Measurements from ENCODE around the gene CTSW.

Gene CTSW

DNA sequence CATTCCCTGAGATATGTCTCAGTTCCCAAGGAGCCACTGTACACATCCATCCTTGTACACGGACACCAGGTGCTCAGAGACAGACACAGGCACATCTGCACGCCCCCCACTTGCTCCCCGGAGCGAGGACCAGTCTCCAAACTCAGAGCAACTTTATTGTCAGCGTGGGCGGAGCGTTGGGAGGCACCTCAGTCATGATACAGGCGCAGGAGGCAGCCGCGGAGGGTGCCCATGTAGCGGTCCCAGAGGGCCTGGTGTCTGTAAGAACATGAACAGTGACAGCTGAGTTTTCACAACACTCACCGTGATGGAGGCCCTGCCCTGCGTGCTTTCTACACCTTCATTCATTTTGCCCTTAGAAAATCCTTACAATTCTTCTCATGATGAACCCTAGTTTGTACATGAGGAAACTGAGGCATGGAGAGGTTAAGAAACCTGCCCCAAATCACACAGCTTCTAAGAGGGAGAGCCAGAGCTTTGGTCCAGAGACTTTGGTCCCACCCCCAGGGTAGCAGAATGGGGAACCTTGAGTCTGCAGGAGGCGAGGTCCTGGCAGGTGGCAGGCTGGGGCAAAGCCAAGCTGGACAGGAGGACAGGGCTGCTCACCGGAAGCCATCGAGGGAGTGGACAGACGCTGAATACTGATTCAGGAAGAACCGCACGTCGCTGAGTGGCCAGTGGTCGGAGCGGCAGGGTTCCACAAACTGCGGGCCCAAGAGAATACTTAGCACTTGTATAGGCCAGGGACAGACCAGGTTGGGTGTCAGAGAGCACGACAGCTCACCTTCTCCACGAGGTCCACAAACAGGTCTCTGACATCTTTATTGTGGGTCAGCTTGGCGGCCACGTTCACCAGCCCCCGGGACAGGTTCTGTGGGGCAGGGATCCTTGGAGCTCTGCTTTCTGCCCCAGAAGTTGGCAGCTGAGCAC is 4.4 kb downstream of the CTSW start:
- 0 out of 2 replicates have a peak, but pooled peaks cover 6% of the 10 kb centered on the region for H3K79me2 ChIP-seq (ENCODE audit: insufficient read depth, low read length)
- H3K9me2 ChIP-seq (replicated peaks; ENCODE audit: insufficient read depth, low read length): no peaks in the 10 kb centered on the region
- H3K4me3 ChIP-seq (ENCODE audit: insufficient read depth, low read length, poor library complexity, severe bottlenecking): no peak overlapping the region
- H3F3A ChIP-seq (ENCODE audit: insufficient read depth): peaks cover 12% of the 10 kb centered on the region
- H4K20me1 ChIP-seq (ENCODE audit: low read depth, low read length): no peaks in the 10 kb centered on the region
- TF ChIP-seq EZH2phosphoT487 (conservative IDR thresholded peaks at IDR 0.05; ENCODE audit: low read length): no peak
- TF ChIP-seq, protein P1, sequence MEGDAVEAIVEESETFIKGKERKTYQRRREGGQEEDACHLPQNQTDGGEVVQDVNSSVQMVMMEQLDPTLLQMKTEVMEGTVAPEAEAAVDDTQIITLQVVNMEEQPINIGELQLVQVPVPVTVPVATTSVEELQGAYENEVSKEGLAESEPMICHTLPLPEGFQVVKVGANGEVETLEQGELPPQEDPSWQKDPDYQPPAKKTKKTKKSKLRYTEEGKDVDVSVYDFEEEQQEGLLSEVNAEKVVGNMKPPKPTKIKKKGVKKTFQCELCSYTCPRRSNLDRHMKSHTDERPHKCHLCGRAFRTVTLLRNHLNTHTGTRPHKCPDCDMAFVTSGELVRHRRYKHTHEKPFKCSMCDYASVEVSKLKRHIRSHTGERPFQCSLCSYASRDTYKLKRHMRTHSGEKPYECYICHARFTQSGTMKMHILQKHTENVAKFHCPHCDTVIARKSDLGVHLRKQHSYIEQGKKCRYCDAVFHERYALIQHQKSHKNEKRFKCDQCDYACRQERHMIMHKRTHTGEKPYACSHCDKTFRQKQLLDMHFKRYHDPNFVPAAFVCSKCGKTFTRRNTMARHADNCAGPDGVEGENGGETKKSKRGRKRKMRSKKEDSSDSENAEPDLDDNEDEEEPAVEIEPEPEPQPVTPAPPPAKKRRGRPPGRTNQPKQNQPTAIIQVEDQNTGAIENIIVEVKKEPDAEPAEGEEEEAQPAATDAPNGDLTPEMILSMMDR (IDR thresholded peaks at IDR 0.05; ENCODE audit: insufficient read depth, low read length, poor library complexity, severe bottlenecking): no peak
- no peak overlapping the region for H3K9ac ChIP-seq (ENCODE audit: low read length)
- no peaks in the 10 kb centered on the region for H3K27me3 ChIP-seq (ENCODE audit: low read length)
- no peak overlapping the region for H3K27ac ChIP-seq (ENCODE audit: low read depth, low read length)
- no peaks in the 10 kb centered on the region for H3K9me3 ChIP-seq (ENCODE audit: insufficient read depth, low read length)
- H2AFZ ChIP-seq (ENCODE audit: low read depth, low read length, severe bottlenecking): no peak overlapping the region
- no peaks in the 10 kb centered on the region for H3K36me3 ChIP-seq (ENCODE audit: low read length)
- H3K4me2 ChIP-seq (ENCODE audit: low read depth, low read length, poor library complexity, severe bottlenecking): no peak overlapping the region

DNA sequence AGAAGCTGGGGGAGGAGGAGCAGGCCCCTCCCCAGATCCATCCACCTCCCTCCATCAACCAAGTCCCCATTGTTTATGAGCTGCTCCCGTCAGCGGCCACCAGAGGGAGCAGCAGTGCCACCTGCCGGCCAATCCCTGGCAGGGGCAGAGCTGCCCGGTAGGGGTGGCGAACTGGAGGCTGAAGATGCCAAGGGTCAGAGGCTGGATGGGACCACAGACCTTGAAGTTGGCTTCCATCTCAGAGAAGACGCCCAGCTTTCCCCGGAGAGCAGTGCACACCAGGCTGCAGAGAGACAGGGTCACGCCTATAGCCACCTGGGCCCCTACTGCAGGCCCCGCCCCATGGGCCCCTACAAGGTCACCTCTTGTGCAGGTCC is 5.1 kb downstream of the CTSW start:
- H3K9me2 ChIP-seq (replicated peaks; ENCODE audit: insufficient read depth, low read length): no peaks in the 10 kb centered on the region
- TF ChIP-seq, protein P1 (IDR thresholded peaks at IDR 0.05; ENCODE audit: insufficient read depth, low read length, poor library complexity, severe bottlenecking): peak; percentile 99
- TF ChIP-seq EZH2phosphoT487 (conservative IDR thresholded peaks at IDR 0.05; ENCODE audit: low read length): no peak
- H2AFZ ChIP-seq (ENCODE audit: low read depth, low read length, severe bottlenecking): no peak overlapping the region
- H3K36me3 ChIP-seq (ENCODE audit: low read length): no peaks in the 10 kb centered on the region
- H3F3A ChIP-seq (ENCODE audit: insufficient read depth): peaks cover 19% of the 10 kb centered on the region
- H4K20me1 ChIP-seq (ENCODE audit: low read depth, low read length): no peaks in the 10 kb centered on the region
- H3K27ac ChIP-seq (ENCODE audit: low read depth, low read length): no peak overlapping the region
- 0 out of 2 replicates have a peak, but pooled peaks cover 6% of the 10 kb centered on the region for H3K79me2 ChIP-seq (ENCODE audit: insufficient read depth, low read length)
- no peaks in the 10 kb centered on the region for H3K9me3 ChIP-seq (ENCODE audit: insufficient read depth, low read length)
- H3K4me2 ChIP-seq (ENCODE audit: low read depth, low read length, poor library complexity, severe bottlenecking): peak overlapping the region; percentile 9
- no peak overlapping the region for H3K4me3 ChIP-seq (ENCODE audit: insufficient read depth, low read length, poor library complexity, severe bottlenecking)
- H3K27me3 ChIP-seq (ENCODE audit: low read length): no peaks in the 10 kb centered on the region
- H3K9ac ChIP-seq (ENCODE audit: low read length): no peak overlapping the region; the same call in 1 of the 2 replicates

DNA sequence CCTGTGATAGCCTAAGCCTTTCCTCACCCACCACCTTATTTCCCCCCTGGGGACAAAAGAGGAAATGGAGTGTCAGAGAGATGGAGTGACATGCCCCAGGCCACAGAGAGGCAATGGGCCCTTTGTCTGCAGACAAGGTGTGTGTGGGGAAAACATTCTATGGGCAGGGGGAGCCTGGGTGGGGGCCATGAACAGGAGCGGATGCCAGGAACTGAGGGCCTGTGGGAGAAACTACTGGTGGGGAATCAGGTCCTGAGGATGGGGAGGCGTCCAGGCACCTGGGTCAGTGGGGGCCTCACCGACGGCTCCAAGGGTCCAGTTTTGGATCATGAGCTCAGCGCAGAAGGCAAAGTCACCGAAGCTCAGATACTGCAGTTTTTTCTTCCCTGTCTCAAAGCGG is 5.6 kb downstream of the CTSW start:
- Histone ChIP-seq H3K9ac (ENCODE audit: low read length) (no peak overlapping the region; the same call in 1 of the 2 replicates), H3K27me3 (ENCODE audit: low read length) (no peaks in the 10 kb centered on the region), H3F3A (ENCODE audit: insufficient read depth) (peaks cover 24% of the 10 kb centered on the region), H3K4me3 (ENCODE audit: insufficient read depth, low read length, poor library complexity, severe bottlenecking) (no peak overlapping the region), H3K79me2 (ENCODE audit: insufficient read depth, low read length) (0 out of 2 replicates have a peak, but pooled peaks cover 6% of the 10 kb centered on the region), H3K9me3 (ENCODE audit: insufficient read depth, low read length) (no peaks in the 10 kb centered on the region), H4K20me1 (ENCODE audit: low read depth, low read length) (no peaks in the 10 kb centered on the region), H3K9me2 (replicated peaks; ENCODE audit: insufficient read depth, low read length) (no peaks in the 10 kb centered on the region), H3K4me2 (ENCODE audit: low read depth, low read length, poor library complexity, severe bottlenecking) (peak overlapping the region; percentile 9), H2AFZ (ENCODE audit: low read depth, low read length, severe bottlenecking) (no peak overlapping the region), H3K36me3 (ENCODE audit: low read length) (no peaks in the 10 kb centered on the region), H3K27ac (ENCODE audit: low read depth, low read length) (no peak overlapping the region)
- no peak for TF ChIP-seq EZH2phosphoT487 (conservative IDR thresholded peaks at IDR 0.05; ENCODE audit: low read length)
- TF ChIP-seq, protein P1 (IDR thresholded peaks at IDR 0.05; ENCODE audit: insufficient read depth, low read length, poor library complexity, severe bottlenecking): no peak

Data from SU-DHL-6 (cell line).